ENCODE results near the gene DSCAML1.

DSCAML1 gene

DNA sequence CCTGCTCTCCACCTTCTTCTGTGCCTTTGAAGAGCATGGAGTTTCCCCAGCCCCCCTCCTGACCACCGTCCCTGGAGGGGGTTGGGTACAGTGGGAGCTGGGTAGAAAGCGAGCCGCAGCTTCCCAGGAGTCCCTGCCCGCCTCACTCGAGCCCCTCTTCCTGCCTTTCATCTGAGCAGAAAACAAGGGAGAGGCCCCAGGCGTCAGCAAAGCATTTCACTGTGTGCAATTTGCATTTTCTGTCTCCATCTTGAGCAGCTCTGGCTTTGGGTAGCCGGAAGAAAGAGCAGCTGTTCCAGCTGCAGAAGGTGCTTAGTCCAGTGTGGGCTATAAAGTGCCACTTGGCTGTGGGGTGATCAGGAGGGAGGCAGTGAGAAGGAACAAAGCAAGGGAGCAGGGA, 239.7 kb downstream of the DSCAML1 start:
- TF ChIP-seq, protein P1, sequence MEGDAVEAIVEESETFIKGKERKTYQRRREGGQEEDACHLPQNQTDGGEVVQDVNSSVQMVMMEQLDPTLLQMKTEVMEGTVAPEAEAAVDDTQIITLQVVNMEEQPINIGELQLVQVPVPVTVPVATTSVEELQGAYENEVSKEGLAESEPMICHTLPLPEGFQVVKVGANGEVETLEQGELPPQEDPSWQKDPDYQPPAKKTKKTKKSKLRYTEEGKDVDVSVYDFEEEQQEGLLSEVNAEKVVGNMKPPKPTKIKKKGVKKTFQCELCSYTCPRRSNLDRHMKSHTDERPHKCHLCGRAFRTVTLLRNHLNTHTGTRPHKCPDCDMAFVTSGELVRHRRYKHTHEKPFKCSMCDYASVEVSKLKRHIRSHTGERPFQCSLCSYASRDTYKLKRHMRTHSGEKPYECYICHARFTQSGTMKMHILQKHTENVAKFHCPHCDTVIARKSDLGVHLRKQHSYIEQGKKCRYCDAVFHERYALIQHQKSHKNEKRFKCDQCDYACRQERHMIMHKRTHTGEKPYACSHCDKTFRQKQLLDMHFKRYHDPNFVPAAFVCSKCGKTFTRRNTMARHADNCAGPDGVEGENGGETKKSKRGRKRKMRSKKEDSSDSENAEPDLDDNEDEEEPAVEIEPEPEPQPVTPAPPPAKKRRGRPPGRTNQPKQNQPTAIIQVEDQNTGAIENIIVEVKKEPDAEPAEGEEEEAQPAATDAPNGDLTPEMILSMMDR (IDR thresholded peaks at IDR 0.05; ENCODE audit: control insufficient read depth, extremely low read depth, insufficient read depth): no peak
- H3K4me3 ChIP-seq (ENCODE audit: low read depth, low read length): no peak overlapping the region
- DNase-seq (ENCODE audit: low read depth): no peak

DNA sequence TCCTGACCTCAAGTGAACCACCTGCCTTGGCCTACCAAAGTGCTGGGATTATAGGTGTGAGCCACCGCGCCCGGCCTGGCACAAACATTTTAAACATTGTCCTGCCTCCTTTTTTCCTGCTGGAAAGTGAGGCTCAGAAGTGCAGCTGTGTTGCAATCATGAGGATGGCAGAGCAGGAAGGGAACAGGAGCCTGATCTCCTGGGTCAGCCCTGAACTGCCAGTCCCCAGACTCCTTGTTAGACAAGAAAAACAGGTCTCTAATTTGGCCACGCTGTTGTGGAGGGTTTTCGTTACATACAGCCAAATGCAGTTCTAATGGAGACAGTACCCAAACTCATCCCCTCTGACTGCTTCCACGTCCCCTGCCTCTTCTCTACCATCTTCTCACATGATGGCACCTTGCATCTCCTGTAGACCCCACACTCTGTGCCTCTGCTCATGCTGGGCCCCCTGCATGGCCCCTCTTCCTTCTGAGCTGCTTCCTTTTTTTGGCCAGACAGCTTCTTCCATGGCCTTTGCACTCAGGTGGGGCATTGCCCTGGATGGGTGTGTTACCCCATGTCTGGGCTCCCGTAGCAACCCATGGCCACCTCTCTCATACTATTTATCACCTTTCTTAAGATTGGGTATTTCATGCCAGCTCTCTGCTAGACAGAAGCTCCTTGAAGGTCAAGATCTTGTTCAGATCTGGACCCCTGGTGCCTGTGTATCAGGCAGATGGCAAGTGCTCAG, 242.2 kb downstream of the DSCAML1 start:
- TF ChIP-seq, protein P1 (IDR thresholded peaks at IDR 0.05; ENCODE audit: control insufficient read depth, extremely low read depth, insufficient read depth): no peak
- peak; percentile 44 for DNase-seq (ENCODE audit: low read depth)
- H3K4me3 ChIP-seq (ENCODE audit: low read depth, low read length): no peak overlapping the region

DNA sequence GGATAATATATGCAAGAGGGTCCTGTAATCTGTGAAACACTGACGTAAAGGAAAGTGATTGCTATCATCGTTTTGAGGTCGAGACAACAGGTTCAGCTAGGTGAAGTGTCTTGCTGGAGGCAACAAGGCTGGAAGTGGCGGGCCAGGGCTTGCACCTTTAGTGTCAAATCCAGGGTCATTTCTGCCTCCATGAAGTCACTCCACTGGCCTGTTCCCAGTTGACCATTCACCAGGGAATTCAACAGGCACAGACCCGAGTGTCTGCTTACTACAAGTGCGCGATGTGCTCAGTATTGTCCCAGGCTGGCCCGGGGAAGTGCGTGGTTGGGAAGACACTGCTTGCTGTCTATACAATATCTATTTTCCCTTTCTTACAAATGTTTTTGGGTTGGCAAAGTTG, 244.4 kb downstream of the DSCAML1 start:
- no peak overlapping the region for H3K4me3 ChIP-seq (ENCODE audit: low read depth, low read length)
- TF ChIP-seq, protein P1 (IDR thresholded peaks at IDR 0.05; ENCODE audit: control insufficient read depth, extremely low read depth, insufficient read depth): no peak
- DNase-seq (ENCODE audit: low read depth): no peak

DNA sequence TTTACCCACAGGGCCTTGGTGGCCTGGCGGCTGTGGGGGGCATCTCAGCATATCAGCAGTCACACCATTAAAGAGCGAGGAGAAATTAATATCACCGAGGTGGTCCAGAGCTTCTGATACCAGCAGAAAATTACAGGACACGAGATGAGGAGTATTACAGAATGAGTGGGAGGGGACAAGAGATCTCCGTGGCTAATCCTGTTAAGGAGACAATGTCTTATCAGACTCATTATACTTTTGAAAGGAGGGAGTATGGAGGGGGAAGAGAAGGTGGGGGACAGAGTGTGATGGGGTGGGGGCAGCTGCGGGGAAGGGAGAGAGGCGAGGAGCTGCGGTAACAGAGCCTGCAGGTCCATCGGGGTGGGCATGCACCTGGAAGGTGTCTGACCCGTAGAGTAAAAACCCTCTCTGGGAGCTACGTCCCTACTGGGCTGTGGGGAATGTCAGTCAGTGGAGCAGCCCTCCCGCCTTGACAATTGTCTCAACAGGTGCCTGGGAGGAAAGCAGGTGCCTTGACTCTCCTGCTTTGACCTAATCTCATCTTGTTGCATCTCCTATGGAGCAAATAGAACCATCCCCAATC, 245.2 kb downstream of the DSCAML1 start:
- TF ChIP-seq, protein P1 (IDR thresholded peaks at IDR 0.05; ENCODE audit: control insufficient read depth, extremely low read depth, insufficient read depth): no peak
- no peak for DNase-seq (ENCODE audit: low read depth)
- H3K4me3 ChIP-seq (ENCODE audit: low read depth, low read length): no peak overlapping the region

DNA sequence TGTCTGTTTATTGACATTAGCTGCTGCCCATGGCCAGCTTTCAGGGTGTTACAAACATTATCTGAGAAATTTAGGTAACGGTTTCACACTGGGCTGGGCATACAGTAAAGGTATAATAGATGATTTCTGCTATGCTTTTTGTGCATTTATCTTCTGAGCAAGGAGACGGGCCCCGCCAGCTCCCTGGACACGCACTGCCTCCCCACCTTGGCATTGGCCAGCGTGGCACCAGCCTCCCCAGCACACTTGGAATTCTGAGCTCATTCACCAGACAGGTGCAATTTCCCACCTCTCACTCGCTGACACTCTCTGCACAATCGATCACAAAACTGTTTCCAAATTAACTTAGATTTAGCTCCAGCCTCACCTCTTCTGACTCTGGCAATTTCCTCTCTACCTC, 246.6 kb downstream of the DSCAML1 start:
- no peak overlapping the region for H3K4me3 ChIP-seq (ENCODE audit: low read depth, low read length)
- no peak for DNase-seq (ENCODE audit: low read depth)
- TF ChIP-seq, protein P1 (IDR thresholded peaks at IDR 0.05; ENCODE audit: control insufficient read depth, extremely low read depth, insufficient read depth): no peak

DNA sequence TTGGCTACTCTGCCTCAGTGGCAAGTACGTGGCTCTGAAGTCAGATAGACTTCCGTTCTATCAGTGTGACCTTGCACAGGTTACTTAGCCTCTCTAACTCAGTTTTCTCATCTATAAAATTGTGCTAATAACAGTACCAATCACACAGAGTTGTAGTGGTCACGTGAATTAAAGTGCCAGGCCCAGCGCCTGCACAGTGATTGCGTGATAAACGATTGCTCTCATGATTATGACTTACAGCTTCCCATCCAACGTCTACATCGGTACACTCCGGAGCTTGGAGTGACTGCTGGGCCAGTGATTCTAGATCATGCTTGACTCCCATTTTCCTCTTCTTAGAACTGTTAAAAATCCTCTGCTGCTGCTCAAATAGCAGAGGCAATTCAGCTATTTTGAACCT, 247.6 kb downstream of the DSCAML1 start:
- DNase-seq (ENCODE audit: low read depth): no peak
- TF ChIP-seq, protein P1 (IDR thresholded peaks at IDR 0.05; ENCODE audit: control insufficient read depth, extremely low read depth, insufficient read depth): no peak
- no peak overlapping the region for H3K4me3 ChIP-seq (ENCODE audit: low read depth, low read length)

DNA sequence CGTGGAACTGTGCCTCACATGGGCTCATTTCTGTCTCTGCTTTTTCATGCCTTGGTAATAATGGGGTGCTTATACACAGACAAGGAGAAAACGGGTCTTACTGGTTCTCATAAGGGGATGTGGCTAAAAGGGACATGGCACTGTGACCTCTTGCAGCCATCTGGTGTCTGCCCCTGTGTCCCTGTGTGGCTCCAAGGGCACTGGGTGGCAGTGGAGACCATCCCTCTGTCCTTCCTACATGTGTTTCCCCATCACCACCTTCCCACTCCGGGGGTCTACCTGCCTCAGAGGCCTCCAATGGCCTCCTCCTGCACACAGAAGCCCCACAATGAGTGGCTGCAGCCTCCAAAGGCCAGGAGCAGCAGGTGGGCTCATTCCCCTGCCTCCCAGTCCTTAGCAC, 248.1 kb downstream of the DSCAML1 start:
- DNase-seq (ENCODE audit: low read depth): no peak
- TF ChIP-seq, protein P1 (IDR thresholded peaks at IDR 0.05; ENCODE audit: control insufficient read depth, extremely low read depth, insufficient read depth): no peak
- H3K4me3 ChIP-seq (ENCODE audit: low read depth, low read length): no peak overlapping the region
